Stimulated activated naive CD4-positive, alpha-beta T cell (primary cell): ENCODE data around the gene GNA12.

Experiments used
- DNase-seq, 6 experiments: peaks; one replicate each; lab custom pipeline; 2025; lab: John Stamatoyannopoulos, UW

The GNA12 gene

DNA sequence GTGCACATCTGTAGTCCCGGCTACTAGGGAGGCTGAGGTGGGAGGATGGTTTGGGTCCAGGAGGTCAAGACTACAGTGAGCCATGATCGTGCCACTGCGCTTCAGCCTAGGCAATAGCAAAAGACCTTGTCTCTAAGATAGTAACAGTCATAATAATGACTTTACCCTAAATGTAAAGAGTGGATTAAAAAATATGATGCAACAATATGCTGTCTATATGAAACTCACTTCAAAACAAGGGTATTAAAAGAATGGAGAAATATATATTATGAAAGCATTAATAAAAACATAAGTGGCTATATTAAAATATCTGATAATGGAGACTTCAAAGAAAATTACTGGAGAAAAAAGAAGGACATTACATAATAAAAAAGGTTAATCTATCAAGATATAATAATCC lies 5.7 kb downstream of the GNA12 start:
- no peak for DNase-seq

DNA sequence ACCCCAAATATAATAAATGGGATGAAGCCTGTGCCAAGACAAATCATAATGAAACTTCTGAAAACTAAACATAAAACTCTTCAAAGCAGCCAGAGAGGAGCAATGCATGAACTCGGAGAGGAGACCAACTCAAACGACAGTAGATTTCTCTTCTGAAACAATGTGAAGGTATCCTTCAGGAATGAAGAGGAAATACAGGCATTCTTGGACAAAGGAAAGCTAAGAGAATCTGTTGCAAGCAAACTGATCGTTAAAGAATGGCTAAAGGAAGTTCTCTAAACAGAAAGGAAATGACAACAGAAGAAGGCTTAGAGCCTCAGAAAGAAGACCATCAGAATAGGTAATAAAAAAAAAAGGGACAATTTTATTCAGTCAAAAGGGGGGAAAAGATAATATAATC lies 6.6 kb downstream of the GNA12 start:
- no peak for DNase-seq

DNA sequence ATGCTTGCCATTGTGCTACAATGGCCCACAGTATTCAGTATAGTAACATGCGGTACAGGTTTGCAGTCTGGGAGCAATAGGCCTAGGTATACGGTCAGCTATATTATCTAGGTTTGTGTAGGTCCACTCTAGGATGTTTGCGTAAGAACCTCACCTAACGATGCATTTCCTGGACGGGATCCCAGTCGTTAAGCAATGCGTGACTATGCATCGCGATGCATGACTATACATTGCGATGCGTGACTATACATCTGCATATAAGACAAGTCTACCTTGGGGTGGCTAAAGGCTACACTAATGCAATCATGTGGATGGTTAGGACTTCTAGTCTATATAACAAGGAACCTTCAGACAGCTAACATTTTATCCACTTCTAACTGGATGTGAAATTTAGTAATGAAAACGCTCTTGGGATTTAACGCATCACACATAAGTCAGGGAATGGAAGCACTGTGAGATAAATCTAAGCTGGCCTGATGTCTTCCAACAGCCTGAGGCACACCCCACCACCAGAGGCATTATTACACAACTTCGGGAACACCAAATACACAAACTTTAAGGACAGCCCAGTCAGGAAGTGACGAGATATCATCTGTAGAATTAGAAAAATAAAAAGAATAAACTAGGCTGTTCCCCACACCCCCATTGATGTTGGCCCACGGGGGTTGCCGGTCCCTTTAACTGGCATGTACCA lies 9.2 kb downstream of the GNA12 start:
- DNase-seq = no peak

DNA sequence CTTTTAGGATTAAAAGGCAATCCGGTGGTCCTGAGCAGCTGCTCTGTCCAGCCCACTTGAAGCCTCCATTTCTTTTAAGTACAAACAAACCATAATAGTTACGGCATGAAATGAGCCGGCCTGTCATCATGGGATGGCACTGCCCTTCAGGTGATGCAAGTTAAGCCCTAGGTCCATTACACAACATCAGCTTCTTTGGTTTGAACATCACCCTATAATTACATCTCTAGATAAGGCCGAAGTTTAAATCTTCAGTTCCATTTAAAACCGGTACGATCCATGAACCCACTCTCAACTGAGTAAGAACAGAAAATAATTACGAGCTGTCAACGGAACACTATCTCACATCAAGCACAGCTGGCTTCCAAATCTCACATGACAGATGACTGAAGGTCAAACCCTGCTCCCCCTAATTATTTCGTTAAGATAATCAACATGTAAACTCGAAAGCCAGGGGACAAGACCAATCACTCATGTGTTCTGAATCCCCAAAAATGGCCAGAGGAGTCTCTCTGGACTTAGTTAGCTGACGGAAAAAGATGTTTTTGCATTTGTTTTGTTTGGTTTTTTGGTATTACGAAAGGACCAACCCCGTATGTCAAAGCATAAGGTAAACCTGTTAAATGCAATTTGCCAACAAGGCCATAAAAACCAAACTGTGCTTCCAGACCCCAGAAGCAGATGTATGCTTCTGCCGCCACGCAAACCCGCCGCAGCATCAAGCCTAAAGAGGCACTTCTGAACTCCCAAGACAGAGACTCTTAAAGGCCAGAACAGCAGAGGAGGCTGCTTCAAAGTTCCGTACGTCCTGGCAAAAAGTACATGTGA lies 10.8 kb downstream of the GNA12 start:
- no peak for DNase-seq

DNA sequence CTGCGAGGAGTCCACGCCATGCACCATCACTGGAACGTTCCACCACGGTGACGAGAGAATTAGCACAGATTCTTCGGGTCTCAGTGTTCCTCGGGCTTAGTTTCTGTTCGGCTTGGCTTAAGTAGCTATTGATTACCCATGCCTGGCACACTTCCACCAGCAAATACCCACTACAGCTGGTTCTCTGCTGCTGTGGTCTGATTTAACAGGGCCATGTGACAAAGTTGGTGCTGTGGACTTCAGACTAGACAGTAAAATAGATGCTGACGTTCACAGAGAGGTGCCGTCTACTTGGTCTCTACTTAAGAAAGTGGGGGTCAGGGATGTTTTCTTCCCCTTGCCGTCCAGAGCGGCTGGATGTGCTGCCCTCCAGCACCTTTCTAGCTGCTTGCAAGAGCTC lies 11.6 kb downstream of the GNA12 start:
- DNase-seq = no peak

DNA sequence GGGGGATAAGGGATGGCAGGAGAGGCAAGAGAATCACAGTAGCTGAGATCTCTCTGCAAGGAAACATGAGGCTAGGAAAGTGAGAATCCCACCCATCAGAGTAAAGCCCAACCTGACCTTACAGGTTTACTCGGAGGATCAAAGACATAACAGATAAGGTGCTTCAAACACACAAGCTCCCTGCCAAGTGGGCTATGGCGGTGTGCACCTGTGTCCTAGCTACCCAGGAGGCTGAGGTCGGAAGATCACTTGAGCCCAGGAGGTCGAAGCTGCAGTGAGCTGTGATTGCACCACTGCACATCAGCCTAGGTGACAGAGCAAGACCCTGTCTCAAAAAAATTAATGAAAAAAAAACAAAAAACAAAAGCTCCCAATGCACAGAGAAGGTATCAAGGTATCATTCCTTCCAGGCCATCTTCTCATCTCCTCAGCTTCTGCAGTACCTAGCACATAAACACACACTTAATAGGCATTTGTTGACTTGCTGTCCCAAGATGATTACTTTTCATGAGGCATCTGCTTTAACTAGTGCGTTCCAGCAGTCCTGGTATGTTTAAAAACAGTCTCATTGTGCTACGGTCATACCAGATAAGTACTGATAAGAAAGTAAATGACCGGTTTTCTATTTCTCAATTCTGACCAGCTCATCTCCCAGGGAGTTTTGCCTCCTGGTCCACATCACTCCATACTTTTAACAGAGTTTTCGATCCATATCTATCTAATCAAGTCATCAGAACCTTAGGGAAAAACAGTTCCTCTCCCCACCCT lies 13.3 kb downstream of the GNA12 start:
- DNase-seq = no peak

DNA sequence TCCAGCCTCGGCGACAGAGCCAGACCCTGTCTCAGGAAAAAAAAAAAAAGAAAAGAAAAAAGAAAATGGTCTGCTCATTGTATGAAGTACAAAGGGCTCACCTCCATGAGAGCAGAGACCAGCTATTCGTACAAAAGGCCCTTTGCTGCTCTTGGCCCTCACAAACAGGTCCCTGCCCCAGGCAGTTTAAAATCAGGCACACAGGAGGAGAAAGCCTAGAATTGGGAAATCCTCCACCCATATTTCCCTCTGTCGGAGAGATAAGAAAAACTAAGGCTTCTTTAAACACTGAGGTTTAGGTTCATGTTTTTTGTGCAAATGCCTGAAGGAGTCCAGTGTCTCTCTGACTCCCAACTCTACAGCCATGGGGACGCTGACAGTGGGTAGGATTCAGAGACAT lies 15.1 kb downstream of the GNA12 start:
- DNase-seq = no peak

DNA sequence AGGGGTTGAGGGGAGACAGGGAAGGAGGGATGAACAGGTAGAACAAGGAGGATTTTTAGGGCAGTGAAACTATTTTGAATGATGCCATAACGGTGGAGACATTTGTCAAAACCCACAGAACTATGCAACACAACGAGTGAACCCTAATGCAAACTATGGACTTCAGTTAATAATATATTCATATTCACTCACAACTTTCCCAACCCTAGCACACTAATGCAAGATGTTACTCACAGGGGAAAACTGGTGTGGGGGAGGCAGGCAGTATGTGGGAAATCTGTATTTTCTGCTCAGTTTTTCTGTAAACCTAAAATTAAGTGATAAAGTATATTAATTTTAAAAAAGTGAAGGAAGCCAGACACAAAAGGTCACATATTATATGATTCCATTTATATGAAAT lies 17.3 kb downstream of the GNA12 start:
- DNase-seq = no peak

DNA sequence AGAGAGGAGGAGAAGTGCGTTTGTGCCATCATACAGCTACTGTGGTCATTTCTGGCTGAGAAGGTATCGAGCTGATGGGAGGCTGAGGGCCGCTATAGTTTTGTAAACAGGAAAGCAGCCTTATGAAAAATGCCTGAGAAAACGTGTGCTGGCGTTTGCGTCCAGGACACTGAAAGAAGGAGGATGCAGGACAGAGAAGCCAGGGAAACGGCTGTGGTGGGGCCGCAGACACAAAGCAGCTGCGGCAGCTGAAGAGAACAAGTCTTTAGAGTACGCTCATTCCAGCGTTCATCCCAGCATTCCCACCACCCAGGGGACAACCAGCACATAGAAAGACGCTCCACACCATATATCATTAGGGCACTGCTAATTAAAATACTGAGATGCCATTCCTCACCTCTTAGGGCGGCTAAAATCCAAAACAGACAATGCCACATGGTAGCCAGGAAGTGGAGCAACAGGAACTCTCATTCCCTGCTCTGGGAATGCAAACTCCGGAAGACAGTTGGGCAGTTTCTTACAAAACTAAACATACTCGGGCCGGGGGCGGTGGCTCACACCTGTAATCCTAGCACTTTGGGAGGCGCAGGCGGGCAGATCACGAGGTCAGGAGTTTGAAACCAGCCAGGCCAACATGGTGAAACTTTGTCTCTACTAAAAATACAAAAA lies 18.4 kb downstream of the GNA12 start:
- DNase-seq = no peak

DNA sequence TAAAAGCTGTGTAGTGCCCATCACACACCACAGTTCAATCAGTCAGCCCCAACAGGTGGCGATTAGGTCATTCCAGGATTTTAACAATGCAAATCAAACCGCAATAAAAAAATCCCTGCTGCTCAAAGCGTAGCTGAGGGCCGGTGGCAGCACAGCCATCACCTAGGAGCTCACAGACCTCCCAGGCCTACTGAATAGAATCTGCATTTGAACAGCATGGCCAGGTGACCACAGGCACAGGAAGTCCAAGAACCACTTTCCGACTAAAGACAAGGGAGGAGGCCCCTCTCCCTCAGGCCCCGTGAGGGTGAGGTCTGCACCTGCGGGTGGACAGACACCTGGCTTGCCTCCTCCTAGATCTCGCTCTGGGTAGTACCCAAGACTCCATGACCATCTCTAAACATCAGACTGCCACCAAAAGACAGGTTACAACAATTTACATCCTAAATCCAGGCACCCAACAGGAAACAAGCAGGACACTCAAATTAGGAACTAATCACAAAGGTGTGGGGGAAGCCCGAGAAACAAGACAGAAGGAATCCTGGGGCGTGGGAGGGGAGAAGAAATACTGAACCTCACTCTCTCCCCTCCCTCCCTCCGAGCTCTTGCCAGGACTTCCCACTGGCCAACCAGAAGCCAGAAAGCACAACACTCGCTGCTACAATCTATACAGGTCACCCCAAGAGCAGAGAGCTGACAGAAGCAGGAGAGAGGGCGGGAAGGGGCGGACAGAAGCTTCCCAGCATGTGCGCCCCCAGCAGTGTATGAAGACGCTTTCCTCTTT lies 19.2 kb downstream of the GNA12 start:
- DNase-seq = no peak

DNA sequence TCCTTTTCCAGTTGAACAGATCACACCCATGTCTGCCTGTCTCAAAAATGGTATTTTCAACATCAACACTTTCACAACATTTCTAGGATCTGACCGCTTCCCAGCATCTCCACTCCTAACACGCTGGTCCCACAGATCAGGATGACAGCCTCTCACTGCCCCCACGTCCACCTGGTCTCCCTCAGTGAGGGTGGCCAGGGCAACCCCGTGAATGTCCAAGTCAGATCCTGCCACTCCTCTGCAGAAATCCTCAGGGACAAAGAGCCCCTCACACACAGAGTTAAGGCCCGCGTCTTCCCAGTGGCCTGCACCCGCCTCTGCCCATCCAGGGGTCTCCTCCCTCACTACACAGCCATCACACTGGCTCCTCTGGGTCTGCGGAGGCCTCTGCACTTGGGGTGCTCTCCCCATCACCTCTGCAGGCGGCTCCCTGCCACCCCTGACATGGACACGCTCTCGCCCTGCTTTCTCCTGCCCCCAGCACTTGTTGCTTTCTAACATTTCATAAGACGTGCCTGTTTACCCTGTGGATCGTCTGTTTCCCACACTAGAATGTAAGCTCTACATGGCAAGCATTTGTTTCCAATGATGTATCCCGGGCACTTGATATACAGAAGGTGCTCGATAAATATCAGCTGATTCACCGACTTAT lies 20.0 kb downstream of the GNA12 start:
- DNase-seq = no peak

DNA sequence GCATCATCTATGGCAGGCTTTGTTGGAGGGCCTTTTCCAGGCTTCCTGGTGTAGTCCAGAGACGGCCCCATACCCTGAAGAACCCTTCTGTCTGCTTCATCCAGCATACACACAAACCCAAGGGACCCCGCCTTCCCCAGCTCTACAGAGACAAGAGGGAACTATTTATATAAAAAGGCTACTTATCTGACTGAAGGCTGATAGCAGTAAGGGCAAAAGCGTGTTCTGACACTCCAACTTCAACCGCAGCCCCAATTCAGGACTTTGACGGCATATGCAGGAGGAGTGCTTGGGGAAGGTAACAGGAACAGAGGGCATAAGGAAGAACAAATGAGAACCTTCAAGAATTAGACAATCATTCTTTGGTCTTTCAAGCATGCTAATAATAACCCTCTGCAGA lies 21.0 kb downstream of the GNA12 start:
- no peak for DNase-seq

DNA sequence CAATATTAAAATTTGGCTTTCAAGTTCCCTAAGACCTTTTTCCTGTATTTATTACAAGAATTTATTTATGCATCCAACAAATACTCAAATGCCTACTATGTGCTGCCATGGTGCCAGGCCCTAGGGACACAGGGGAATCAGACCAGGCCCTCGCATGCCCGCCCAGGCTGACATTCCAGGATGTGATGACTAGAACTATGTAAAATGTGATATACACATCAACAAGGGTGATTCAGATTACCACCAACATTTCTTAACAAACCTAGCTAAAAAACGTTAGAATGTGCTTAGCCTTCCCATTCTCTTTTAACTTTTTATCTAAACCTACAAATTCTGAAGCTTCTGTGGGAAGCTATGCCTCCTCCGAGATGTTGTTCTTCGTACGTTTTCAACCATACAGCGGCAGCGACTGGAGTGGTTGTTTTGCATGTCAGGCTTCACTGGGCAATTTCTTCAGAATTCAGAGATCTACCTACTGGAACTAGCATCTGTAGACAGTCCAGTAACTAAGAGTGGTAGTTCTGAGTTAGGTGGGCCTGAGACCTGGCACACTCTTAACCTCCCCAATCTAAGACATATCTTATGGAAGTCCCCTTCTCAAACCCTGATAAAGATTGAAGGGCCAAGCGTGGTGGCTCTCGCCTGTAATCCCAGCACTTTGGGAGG lies 22.1 kb downstream of the GNA12 start:
- no peak for DNase-seq

DNA sequence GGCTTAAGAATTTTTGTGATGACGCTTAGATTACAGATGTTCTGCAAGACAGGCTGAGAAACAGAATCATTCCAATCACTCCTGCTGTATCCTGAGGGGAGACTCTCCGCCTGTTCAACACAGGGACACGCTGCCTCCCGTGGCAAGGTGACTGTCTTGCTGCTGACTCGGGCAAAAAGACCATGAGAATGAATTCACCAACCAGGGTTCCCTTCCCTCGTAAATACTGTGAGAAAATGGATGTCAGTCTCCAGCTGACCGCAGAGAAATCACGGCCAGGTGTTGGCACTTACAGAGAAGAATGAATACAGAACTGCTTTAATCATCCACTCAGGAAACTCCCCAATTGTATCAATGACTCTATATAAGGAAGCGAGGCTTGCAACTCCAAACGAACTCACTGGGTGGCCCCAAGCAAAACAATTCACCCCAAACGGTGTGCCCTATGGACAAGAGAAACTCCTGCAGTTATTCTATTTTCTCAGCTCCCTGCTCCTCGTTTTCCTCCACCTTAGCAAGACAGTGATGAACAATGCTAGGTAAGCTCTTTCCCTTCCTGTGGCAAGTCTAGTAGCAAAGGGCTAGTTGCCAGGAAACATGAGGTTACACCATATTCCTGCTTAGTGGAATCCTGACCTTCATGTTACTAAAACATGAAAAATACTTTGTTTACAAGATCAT lies 22.8 kb downstream of the GNA12 start:
- DNase-seq = no peak

DNA sequence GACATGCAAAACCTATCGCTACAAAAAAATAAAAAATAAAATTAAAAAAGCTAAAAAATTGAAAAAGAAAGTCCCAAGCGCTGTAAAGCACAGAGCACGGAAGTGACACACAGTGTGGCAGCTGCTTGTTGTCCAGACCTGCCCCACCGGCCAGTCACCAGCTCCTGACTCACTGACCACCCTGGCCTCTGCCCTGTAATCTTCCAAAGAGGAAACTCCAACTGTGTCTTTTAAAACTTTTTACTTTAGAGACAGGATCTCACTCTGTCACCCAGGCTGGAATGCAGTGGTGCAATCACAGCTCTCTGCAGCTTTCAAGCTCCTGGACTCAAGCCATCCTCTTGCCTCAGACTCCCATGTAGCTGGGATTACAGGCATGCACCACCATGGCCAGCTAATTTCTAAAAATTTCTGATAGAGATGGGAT lies 23.6 kb downstream of the GNA12 start:
- DNase-seq = no peak

DNA sequence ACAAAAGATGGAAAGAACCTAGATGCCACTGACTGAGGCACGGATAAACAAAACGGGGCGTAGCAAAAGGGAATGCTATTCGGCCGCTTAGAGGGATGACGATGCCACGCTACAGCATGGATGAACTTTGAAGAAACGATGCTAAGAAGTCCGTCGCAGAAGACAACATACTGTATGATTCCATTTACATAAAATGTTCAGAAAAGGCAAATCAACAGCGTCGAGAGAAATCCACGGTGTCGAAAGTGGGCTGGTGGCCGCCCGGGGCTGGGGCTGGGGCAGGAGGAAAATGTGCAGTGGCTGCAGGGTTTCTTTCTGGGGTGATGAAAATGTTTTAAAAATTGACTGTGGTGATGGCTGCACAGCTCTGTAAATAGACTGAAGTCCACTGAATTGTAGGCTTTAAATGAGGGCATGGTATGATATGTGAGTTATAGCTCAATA lies 24.1 kb downstream of the GNA12 start:
- DNase-seq = no peak

DNA sequence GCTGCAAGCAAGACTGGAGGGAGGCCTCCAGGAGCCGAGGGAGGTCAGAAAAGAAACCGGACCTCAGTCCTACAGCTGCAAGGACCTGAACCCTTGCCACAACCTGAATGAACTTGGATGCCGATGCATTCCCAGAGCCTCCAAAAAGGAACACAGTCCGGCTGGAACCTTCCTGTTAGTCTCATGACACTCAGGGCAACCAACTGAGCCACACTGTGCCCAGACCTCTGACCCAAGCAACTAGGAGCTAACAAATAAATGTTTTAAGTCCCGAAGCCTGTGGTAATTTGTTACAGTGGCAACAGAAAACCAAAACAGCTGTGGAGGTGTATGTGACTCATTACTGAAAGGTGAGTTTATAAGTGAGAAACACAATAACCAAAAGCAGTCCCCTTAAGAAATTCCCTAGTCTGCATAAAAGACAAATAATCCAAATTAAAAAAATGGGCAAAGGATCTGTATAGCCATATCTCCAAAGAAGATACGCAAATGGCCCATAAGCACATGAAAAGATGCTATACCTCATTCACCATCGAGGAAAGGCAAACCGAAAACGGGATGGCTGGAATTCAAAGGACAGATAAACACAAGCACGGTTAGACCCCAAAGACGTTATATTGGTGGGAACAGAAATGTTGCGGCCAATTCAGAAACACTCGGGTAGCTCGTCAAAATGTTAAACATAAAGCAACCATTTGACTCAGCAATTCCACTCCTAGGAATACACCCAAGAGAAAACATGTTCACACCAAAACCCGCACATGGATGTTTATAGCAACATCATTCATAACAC lies 24.8 kb downstream of the GNA12 start:
- no peak for DNase-seq

DNA sequence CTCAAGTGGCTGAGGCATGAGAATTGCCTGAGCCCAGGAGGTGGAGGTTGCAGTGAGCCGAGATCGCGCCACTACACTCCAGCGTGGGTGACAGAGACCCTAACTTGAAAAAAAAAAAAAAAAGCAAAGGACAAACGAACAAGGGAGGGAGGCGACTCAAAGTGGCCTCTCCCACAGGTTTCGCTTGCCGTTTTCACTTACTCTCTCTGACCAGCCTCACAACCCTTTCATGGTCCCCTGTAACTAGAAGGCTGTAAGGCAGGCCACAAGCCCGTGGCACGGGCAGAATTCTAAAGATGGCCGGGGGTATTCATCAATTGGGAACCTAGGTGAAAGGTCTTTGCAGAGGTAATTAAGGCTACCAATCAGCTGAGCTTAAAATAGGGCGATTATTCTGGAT lies 25.5 kb downstream of the GNA12 start:
- DNase-seq = no peak

DNA sequence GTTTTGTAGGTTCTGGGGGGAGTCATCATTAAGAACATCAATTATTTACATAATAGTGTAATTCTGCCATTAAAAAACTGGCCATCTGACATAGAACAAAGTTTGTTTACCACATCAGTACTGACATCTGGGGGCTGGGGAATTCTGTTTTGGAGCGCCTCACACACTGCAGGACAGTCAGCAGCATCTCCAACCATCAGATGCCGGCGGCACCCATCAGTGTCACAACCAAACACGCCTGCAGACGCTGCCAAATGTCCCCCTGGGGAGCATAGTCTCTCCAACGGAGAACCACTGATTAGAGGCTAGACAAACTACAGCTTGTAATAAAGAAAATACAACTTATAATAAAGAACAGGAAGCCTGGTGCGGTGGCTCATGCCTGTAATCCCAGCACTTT lies 26.0 kb downstream of the GNA12 start:
- DNase-seq = no peak
